NCI-H2196 (cell line): Measurements from ENCODE around the gene TRAK1.

Experiments used
- DNase-seq: peaks from one replicate; lab custom pipeline; 2025; ENCODE audit not compliant: unreplicated experiment; lab: John Stamatoyannopoulos, UW

Gene TRAK1

DNA sequence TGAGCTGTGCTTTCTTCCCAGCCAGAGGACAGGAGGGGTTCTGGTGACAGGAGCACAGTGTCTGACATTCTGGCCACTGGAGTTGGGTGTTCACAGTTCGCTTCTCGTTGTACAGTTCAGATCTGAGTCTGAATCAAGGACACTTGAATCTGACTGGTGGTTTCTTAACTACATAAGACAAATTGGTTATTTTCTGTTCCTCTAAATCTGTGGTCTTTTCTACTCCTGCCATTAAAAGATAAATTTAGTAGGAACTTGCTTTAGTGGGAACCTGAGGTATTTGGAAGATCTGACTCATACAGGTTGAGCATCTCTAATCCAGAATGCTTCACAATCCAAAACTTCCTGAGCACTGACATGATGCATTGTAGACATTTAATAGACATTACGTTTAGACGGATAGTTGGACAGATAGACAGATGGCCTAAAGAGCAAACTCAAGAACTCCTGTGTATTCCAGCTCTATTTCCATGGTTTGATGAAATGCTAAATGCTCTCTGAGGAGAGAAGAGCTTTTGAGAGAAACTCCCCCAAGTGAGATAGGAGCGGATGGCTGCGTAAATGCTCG, 103.9 kb downstream of the TRAK1 start:
- DNase-seq = no peak

- DNase-seq = no peak
Observed at GRCh38 chr3:42195879-42196330, 104.7 kb downstream of the TRAK1 start.

DNA sequence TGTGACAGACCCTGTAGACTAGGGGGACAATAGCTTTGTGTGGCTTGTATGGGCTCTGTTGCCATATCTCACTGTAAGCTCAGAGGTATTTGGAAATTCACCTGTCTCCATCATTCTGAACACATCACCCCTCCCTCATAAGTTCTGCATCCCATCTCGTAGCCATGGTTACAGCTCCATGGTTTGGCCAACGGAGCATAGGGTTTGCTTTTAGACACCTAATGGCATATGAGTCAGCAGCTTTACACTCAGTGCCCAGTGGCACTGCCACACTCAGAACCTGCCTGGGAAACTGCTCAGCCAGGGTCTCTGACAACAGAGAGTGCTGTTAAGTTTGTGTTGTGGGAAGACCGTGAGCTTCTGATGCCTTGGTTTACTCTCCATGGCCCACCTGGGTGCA, 107.6 kb downstream of the TRAK1 start:
- no peak for DNase-seq

- DNase-seq = no peak
Observed at GRCh38 chr3:42202217-42202865, 111.2 kb downstream of the TRAK1 start.

DNA sequence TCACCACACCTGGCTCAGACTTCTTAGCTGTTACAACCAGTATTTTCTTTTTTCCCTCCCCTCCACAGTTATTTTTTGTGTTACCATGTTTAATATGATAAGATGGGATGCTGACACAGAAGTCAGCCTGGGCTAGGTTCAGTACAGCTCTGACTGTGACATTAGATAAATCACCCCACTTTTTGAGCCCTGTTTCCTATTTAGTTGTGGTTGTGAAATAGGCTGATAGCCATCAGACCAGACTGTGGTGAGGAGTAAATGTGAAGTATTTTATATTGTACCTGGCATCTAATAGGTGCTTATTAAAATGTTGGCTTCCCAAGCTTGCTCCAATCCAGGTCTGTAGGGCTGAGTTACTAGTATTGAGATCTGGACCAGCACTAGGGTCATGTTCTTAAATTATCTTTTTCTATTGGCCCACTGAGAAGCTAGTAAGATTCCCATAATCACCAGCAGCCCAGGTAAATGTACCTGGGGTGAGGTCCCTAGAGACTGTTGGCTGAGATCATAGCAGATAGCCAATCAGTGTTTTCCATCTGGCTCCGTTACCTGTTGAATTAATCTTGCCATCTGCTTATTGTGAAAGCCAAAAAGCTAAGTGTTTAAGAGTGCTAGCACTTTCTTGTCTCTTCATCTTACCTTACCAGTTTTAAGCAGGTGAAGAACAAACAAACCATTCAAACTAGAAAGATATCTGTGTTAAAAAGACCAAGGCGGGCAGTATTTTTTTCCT, 113.9 kb downstream of the TRAK1 start:
- DNase-seq = no peak

- no peak for DNase-seq
Observed at GRCh38 chr3:42205800-42206514, 114.8 kb downstream of the TRAK1 start.

- no peak for DNase-seq
Observed at GRCh38 chr3:42209917-42210316, 118.8 kb downstream of the TRAK1 start.

- DNase-seq = no peak
Observed at GRCh38 chr3:42210726-42211125, 119.6 kb downstream of the TRAK1 start.

DNA sequence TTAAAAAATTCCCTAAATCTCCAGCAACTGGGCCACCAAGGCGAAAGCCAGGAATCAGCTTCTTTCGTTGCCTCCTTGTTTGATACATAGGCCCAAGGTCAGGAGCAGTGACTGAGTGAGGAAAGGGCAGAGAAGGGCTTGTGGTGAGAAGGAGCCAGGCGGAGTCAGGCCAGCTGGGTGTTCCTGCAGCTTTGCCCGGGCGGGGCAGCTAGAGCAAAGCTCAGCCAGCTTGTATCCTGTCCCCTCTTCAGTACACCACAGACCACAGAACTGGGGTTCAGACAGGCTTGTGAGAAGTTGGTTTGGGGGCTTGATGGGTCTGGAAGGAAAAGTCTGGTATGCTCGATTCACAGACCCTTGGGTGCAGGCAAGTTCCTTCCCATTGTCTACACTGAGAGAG, 122.3 kb downstream of the TRAK1 start:
- DNase-seq = no peak

DNA sequence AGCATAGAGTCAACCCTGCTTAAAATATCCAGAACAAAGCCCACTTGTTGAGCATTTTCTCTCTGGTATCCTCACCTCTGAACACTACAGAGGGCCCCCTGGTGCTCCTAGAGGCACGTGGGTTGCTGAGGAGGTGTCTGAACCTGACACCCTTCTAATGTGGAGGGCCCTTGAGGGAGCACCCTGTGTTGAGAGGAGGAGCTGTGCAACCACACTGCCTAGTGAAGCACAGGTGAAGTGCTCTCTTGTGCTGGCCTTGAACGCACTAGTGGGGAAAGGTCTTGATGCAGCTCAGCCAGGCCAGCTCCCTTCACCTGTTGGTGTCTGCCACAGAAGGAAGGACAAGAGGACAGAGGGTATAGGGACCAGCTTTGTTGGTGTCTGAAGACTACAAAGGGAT, 122.9 kb downstream of the TRAK1 start:
- peak; percentile 27 for DNase-seq

GRCh38 chr3:42214565-42215283, 123.6 kb downstream of the TRAK1 start:
- no peak for DNase-seq

GRCh38 chr3:42216302-42216701, 125.1 kb downstream of the TRAK1 start:
- DNase-seq = no peak

DNA sequence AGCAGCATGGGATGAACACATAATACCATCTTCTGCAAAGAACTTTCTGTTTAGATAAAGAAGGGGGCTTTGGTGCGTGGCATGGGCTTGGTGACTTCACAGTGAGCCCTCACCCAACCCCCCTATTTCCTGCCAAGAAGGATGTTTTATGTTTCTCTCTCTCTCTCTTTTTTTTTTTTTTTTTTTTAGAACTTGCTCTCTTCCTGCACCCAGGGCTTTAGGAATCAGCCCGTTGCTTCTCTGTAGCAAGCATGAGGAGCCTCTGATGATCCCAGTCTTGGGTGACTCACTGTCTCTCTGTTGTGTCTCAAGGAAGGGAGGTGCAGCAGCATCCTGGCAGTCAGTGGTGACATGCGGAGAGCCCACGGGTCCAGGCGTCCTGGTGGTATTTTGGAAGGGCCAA, 125.8 kb downstream of the TRAK1 start:
- no peak for DNase-seq

DNA sequence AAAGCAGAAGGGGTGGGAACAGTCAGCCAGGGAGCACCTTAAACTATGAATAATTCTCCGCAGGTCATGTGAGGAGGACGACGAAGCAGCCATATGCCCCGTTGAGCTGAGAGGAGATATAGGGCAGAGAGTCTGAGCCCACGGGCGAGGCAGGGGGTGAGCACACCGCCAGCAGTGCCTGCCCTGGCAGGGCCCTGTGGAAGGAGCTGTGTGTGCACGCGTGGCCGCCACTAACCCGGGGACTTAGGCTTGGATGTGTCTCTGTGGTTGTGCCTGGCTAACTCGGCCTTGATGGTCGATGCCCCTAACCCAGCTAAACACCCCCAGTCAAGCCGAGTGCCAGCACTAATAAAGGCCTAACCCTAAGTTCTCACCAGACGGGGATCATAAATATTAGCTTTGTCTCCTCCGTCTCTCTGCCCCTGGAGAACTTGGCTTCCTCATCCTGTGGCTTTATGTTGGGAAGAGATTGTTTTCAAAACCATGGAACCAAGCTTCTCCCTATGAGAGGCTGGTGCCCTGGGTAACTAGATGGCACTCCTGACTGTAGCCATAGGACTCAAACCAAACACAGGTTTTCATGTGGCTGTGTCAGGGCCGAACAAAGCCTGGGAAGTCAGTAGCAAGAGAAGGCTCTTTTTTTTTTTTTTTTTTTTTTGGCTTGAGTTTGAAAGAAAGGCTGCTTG, 129.4 kb downstream of the TRAK1 start:
- DNase-seq = no peak

DNA sequence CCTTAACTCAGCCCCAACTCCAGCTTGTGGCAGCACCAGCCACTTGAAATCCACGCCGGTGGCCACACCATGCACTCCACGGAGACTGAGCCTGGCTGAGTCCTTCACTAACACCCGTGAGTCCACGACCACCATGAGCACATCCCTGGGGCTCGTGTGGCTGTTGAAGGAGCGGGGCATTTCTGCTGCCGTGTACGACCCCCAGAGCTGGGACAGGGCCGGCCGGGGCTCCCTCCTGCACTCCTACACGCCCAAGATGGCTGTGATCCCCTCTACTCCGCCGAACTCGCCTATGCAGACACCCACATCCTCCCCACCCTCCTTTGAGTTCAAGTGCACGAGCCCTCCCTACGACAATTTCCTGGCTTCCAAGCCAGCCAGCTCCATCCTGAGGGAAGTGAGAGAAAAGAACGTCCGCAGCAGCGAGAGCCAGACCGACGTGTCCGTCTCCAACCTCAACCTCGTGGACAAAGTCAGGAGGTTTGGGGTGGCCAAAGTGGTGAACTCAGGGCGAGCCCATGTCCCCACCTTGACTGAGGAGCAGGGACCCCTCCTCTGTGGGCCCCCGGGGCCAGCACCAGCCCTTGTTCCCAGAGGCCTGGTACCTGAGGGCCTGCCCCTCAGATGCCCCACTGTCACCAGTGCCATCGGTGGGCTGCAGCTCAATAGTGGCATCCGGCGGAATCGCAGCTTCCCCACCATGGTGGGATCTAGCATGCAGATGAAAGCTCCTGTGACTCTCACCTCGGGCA, 132.0 kb downstream of the TRAK1 start:
- DNase-seq = no peak

DNA sequence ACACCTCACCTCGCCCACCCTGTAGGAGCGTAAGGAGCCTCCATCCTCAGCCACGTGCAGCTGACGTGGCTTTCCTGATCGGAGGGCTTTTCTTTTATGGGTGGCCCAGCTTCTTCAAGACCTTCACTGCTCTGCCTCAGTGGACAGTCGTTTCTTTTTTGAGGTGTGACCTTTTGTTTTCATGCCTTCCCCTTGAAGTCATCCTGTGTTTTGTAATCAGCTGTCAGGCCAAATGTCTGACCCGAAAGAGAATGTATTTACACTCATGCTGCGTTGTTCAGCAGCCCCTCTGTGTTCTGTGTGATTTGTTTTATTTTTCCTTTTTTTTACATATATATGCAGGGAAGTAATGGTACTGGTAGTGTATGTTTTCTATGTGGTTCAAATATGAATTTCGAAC, 133.0 kb downstream of the TRAK1 start:
- DNase-seq = no peak

DNA sequence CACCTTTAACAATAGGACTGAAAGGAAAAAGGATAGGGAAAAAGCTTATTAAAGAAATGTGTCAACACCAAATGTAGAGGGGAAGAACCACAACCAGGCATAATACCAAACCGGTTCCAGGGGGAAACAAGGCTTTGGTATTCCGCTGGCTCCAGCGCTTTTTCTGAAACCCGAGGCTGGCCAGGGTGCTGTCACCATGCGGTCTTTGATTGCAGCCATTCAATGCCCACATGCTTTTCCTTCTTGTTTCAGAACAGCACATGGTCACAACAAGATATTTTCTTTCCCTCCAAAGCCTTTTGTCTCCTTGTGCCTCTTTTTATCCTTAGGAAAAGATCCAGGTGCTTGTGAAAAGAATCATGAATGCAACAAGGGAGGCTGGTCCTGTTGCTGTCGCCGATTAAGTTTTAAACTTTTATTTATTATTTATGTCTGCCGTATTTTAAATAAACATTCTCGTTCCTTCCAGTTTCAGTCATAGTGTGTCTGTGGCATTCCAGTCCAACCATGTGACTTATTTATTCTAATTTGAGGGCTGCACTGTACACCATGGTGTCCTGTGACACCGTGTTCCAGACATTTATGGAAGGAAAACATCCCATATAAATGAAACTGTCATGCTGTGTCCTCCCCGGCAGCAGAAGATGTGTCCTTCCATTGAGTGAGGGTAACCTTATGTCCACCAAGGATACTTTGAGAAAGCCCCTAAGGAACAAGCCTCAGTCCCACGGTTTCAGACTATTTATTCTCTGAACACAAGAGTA, 133.7 kb downstream of the TRAK1 start:
- no peak for DNase-seq

DNA sequence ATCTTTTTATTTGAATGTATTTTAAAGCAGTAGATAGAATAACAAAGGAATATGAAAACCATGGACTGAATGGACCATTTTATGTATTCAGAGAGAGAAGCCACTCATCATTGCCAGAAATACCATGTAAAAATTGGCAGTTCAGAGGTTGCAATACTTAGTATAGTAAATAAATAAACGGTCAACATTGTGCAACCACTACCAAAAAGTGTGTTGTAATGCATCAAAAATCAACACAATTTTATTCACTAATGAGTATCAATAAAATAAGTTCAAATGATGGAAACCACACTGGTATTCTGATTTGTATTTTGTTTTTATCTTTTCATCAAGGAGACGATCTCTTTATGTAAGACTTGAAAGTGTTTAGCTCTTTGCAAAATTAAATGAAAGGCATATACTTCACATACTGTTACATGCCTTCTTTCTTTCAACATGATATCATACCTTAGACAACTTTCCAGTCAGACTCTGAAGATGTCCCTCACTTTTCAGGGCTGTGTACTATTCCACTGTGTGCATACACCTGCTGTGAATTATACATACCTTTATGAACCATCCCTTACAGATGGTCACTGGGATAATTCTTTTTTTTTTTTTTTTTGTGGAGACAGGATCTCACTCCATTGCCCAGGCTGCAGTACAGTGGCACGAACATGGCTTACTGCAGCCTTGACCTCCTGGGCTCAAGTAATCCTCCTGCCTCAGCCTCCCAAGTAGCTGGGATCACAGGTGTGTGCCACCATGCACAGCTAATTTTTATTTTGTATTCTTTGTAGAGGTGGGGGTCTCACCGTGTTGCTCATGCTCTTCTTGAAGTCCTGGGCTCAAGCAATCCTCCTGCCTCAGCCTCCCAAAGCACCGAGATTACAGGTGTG, 134.6 kb downstream of the TRAK1 start:
- no peak for DNase-seq
